ENCODE measurements around the gene KLHDC4. TPM values are rescaled to one million over a fixed set of nuclear protein-coding genes. Genes with fewer than 3 reads are reported as not detected.
A peak's percentile ranks its signal among the peaks of the same experiment; 100 is the strongest.

KLHDC4 gene
- total RNA-seq, 1 experiment from 2014 or later: 76.2 TPM

DNA sequence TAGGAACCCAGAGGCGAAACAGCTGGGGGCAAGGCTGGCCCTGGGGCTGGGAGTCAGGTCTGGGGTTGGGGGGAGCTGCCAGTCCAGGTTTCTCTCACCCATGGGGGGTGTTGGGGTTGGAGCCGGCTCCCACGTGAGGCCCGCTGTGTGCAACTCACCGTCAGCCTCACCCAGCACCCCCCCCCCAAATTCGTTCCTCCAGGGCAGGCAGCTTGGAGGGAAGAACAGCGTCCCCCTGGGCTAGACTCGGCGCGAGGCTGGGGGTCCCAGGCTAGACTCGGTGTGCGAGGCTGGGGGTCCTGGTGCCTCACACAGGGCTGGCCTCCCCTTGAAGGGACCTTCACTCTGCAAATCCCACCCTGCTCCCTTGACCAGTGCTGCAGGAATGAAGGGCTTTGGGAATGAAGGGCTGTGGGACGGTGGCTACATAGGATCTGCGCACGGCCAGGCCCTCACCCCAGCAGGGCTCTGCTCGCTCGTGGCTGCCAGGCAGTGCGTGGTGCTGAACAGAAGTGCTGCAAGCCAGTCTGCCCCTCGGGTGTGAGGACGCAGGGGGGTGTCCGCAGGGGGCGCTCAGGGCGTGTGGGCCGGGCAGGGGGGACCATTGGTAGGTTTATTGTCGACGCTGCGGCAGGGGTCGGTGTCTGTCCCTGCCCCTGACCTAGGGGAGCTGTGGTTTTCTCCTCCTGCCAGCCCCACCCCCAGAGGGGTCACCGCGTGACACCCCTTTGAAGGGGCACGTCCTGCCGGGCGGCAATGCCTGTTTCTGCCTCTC, 74.7 kb downstream of the KLHDC4 start:
- Histone ChIP-seq H3K27me3 (ENCODE audit: insufficient read depth, low read length) (no peaks in the 10 kb centered on the region), H4K91ac (ENCODE audit: insufficient read length, low read depth, low read length) (no peak overlapping the region), H3K23ac (ENCODE audit: insufficient read length, low read depth, low read length) (no peak overlapping the region), H2AFZ (ENCODE audit: low read length) (no peak overlapping the region), H3K4me1 (ENCODE audit: insufficient read depth, low read length) (no peaks in the 10 kb centered on the region), H3K9ac (ENCODE audit: extremely low read depth, insufficient read length, low read length) (no peak overlapping the region), H3K56ac (ENCODE audit: insufficient read length, low read depth, low read length) (no peak overlapping the region), H2BK5ac (ENCODE audit: insufficient read length, low read length) (no peak overlapping the region), H3K79me2 (ENCODE audit: insufficient read depth, low read length) (no peaks in the 10 kb centered on the region), H4K8ac (replicated peaks; ENCODE audit: insufficient read length, low read depth, low read length) (no peak overlapping the region), H2AK5ac (ENCODE audit: insufficient read length, low read length) (no peak overlapping the region), H2BK120ac (ENCODE audit: low read depth, low read length, poor library complexity, severe bottlenecking) (no peak overlapping the region), H4K5ac (ENCODE audit: insufficient read length, low read depth, low read length) (no peak overlapping the region), H3T11ph (ENCODE audit: low read length) (no peak overlapping the region), H4K20me1 (ENCODE audit: control insufficient read depth, insufficient read depth, insufficient read length) (no peaks in the 10 kb centered on the region), H3K9me3 (ENCODE audit: control insufficient read depth, low read depth, low read length) (no peaks in the 10 kb centered on the region), H3K4ac (ENCODE audit: low read depth, low read length) (no peak overlapping the region), H3K14ac (ENCODE audit: insufficient read depth, low read length) (no peak overlapping the region; the same call in 1 of the 2 replicates), H3K4me2 (ENCODE audit: insufficient read depth, insufficient read length, low read length) (no peak overlapping the region), H2BK20ac (ENCODE audit: low read depth, low read length, poor library complexity, severe bottlenecking) (no peak overlapping the region), H3K27ac (ENCODE audit: insufficient read length, low read depth, low read length) (no peak overlapping the region), H2BK12ac (ENCODE audit: insufficient read length, low read depth, low read length) (no peak overlapping the region), H3K23me2 (ENCODE audit: insufficient read length, low read depth, low read length, poor library complexity, severe bottlenecking) (no peaks in the 10 kb centered on the region), H3K18ac (ENCODE audit: insufficient read length, low read depth, low read length) (no peak overlapping the region), H3K79me1 (ENCODE audit: insufficient read depth, low read depth, low read length, poor library complexity, severe bottlenecking) (no peaks in the 10 kb centered on the region), H2BK15ac (ENCODE audit: low read depth, low read length) (no peak overlapping the region)
- Mint-ChIP-seq H3K27ac (peak overlapping the region; percentile 68 to 92 (median 77); a peak in 4 of 7 replicates), H3K4me1 (peaks cover 0 to 3% of the 10 kb centered on the region in 2 experiments; a peak in 2 of 4 replicates), H3K36me3 (ENCODE audit: insufficient read depth in 1 of 3, low read depth in 3 of 3) (peaks cover 3 to 19% (median 18%) of the 10 kb centered on the region in 3 experiments; a peak in 6 of 7 replicates), H3K4me3 (no peak overlapping the region), H3K9me3 (no peaks in the 10 kb centered on the region), H3K27me3 (ENCODE audit: low read depth) (peaks cover 1% of the 10 kb centered on the region; the same call in 1 of the 2 replicates)
- no CpG with 5 or more reads among the region's 33 CpGs for WGBS (ENCODE audit: extremely low coverage, insufficient read length, low lambda C conversion rate)
- DNase-seq: no peak
- TF ChIP-seq, protein P1, sequence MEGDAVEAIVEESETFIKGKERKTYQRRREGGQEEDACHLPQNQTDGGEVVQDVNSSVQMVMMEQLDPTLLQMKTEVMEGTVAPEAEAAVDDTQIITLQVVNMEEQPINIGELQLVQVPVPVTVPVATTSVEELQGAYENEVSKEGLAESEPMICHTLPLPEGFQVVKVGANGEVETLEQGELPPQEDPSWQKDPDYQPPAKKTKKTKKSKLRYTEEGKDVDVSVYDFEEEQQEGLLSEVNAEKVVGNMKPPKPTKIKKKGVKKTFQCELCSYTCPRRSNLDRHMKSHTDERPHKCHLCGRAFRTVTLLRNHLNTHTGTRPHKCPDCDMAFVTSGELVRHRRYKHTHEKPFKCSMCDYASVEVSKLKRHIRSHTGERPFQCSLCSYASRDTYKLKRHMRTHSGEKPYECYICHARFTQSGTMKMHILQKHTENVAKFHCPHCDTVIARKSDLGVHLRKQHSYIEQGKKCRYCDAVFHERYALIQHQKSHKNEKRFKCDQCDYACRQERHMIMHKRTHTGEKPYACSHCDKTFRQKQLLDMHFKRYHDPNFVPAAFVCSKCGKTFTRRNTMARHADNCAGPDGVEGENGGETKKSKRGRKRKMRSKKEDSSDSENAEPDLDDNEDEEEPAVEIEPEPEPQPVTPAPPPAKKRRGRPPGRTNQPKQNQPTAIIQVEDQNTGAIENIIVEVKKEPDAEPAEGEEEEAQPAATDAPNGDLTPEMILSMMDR (conservative IDR thresholded peaks at IDR 0.05): no peak

Data from H9 (cell line).